Measurements from ENCODE around the gene HOXC11.

- TF ChIP-seq, protein P1, sequence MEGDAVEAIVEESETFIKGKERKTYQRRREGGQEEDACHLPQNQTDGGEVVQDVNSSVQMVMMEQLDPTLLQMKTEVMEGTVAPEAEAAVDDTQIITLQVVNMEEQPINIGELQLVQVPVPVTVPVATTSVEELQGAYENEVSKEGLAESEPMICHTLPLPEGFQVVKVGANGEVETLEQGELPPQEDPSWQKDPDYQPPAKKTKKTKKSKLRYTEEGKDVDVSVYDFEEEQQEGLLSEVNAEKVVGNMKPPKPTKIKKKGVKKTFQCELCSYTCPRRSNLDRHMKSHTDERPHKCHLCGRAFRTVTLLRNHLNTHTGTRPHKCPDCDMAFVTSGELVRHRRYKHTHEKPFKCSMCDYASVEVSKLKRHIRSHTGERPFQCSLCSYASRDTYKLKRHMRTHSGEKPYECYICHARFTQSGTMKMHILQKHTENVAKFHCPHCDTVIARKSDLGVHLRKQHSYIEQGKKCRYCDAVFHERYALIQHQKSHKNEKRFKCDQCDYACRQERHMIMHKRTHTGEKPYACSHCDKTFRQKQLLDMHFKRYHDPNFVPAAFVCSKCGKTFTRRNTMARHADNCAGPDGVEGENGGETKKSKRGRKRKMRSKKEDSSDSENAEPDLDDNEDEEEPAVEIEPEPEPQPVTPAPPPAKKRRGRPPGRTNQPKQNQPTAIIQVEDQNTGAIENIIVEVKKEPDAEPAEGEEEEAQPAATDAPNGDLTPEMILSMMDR (IDR thresholded peaks at IDR 0.05) = no peak
- TF ChIP-seq ZFX (IDR thresholded peaks at IDR 0.05; ENCODE audit: borderline replicate concordance) = no peak
These were observed 23.6 kb downstream of the HOXC11 start for GRCh38 chr12:53996240-53997203.
